Activated CD4-positive, alpha-beta T cell treated with anti-CD3 and anti-CD28 coated beads, Interleukin-2, amount 50 U/mL, for 4 hours (primary cell): ENCODE data around the gene ZNF492.
"Not testable (repeated sequence)": the region's sequence is repeated elsewhere in the genome, so short reads cannot be mapped to it uniquely, and the experiment has no call there.

Experiments
- DNase-seq, 2 experiments: peaks; one replicate each; pipeline ENCODE4 v3.0.0-alpha.2; 2020

ZNF492 gene

DNA sequence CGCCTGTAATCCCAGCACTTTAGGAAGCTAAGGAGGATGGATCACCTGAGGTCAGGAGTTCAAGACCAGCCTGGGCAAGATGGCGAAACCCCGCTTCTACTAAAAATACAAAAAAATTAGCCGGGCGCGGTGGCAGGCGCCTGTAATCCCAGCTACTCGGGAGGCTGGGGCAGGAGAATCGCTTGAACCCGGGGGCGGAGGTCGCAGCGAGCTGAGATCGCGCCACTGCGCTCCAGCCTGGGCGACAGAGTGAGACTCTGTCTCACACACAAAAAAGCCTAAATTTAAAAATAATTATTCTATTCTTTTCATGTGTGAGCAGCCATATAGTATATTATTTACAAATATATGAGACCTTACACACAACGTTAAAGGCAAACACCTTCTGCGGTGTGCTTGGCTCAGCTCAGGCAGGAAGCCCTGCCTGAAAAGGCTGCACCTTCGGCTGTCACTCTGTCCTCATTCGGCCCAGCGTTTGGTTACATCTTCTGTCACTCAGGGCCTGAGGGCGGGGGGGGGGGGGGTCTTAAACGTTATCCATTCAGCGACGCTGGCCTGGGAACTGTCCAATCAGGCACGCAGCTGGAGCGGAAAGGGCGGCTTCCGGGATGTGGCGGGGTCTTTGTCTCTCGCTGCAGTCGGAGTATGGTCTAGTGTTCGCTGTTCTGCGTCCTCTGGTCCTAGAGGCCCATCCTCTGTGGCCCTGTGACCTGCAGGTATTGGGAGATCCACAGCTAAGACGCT, at the start of gene ZNF492:
Gene ZNF492 (plus strand): TSS at position 619 of the 744 bp plus-strand sequence. CDS start 19,076 bp downstream, outside the sequence.
- peak; percentile 72 to 73 for DNase-seq

- no peak for DNase-seq
Observed at GRCh38 chr19:22595422-22595821, 38.7 kb upstream of the ZNF492 start.

GRCh38 chr19:22595918-22596341, 38.2 kb upstream of the ZNF492 start:
- no peak for DNase-seq

- no peak for DNase-seq
Observed at GRCh38 chr19:22600690-22601648, 33.2 kb upstream of the ZNF492 start.

DNA sequence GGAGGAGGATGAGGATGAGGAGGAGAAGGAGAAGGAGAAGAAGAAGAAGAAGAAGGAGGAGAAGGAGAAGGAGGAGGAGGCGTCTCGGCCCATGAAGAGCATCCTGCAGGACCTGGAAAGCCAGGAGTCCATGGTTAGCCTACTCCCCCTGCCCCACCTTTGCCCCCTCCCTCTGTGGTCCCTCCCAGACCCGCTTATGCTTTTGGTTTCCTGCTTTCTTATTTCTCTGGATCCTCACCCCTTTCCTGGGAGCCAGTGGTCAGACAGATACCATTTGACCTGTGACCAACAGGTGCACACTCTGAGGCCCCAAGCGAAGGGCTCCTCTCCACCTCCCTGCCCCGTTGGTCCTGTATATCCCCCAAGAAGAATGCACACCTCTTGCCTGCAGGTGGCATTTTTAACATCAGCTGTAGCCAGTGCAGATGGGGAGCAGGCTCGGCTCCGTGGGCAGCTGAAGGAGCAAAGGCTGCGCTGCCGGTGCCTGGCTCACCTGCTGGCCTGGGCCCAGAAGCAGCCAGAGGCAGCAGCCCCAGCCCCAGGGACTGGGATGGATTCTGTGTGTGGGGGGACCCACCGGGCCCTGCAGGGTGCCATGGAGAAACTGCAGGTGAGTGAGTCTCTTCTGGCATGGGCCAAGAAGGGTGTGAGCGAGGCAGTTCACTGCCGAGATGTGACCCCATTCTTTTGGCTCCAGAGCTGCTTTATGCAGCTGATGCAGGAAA, 32.1 kb upstream of the ZNF492 start:
- no peak for DNase-seq

- DNase-seq, result no peak
Observed at GRCh38 chr19:22602631-22603272, 31.4 kb upstream of the ZNF492 start.

- no peak for DNase-seq
Observed at GRCh38 chr19:22603518-22604440, 30.3 kb upstream of the ZNF492 start.

DNA sequence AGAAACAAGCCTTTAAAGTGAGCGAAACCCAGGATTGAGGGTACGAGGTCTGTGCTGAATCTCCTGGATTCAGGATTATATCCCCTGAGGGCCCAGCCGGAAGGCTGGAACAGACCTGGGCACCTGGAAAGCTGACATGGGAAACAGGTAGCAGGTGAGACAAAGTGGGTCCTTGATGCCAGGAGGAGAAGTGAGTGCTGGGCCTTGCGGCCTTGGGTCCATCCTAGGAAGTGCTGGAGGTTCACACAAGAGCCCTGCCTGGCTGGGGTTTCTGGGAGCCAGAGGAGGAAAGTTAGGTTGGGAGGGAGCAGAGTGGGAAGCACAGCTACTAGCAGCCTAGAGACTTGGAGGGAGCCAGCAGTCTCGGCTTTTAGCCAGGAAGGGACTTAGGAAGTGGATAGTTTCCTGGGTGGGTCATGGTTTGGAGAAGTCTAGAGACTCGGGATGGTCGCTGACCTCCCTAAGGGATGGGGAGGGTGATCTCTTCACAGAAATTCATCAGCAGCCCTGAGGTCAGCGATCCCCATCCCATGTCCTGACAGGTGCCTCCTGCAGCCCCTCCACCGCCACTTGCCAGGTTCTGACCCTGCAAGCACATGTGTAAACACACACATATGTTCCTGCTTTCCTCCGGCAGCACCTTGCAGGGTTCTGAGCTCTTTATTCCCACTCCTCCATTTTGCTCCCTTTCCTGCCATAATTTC, 29.4 kb upstream of the ZNF492 start:
- no peak for DNase-seq

GRCh38 chr19:22605275-22606211, 28.6 kb upstream of the ZNF492 start:
- DNase-seq, result no peak

GRCh38 chr19:22606212-22606553, 27.9 kb upstream of the ZNF492 start:
- no peak for DNase-seq

- no peak for DNase-seq
Observed at GRCh38 chr19:22606954-22607652, 27.0 kb upstream of the ZNF492 start.

DNA sequence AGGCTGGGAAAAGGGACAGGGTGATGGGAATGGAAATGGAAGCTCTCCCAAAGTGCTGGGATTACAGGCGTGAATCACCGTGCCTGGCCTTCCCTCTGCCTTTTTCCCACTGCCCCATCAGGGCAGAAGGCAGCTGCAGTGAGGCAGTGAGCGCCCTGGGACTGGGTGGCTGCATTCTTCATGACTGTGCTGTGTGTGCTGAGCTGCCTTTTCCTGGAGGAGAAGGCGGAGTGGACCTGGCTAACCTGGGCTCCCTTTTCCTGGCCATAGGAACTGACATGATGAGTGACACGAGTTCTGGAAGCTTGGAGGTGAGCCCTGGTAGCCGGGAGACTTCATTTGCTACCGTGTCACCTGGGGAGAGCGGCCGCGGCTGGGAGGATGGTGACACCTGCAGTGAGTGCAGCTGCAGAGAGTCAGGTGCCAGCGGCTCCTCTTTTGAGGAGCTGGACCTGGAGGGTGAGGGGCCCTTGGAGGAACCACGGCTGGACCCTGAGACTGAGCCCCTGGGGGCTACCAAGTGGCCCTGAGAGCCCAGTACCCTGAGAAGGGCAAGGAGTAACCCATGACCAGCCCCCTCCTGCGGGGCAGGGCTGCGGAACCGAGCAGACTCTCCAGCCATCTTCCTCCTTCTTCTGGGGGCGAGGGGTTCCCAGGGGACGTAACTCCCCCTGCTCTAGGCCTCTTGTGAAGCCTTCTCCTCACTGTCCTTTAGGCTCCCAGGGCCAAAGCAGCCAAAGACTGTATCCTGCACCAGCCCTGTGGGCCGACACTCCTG, 26.3 kb upstream of the ZNF492 start:
- no peak for DNase-seq

GRCh38 chr19:22608441-22608840, 25.7 kb upstream of the ZNF492 start:
- DNase-seq, result no peak

GRCh38 chr19:22609630-22610029, 24.5 kb upstream of the ZNF492 start:
- DNase-seq, result no peak

- no peak for DNase-seq
Observed at GRCh38 chr19:22610121-22610520, 24.0 kb upstream of the ZNF492 start.

- DNase-seq, result no peak
Observed at GRCh38 chr19:22612316-22612715, 21.8 kb upstream of the ZNF492 start.

GRCh38 chr19:22616659-22617058, 17.5 kb upstream of the ZNF492 start:
- no peak for DNase-seq

DNA sequence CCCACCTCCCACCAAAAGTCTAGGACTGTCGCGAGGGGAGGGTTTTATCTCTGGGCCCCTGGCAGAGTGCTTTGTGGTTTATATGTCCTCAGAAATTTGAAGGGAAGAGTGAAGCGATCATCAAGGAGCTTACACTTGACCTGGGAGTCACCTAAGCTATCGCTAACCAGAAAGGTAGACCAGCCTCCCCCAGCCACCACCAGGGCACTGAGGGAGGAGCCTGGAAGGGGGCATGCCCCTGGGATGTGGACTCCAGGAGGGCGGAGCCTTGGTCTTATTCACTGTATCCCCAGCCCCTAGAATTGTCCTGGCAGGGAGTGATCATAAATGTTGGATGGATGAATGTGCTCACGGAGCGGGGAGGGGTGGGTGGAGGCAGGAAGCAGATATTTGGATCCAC, 16.9 kb upstream of the ZNF492 start:
- not testable (repeated sequence) for DNase-seq
